SK-N-SH (cell line): ENCODE results near the gene TXNDC12.

Experiments
- POLR2AphosphoS5 ChIP-seq: IDR thresholded peaks from 2 replicates; pipeline ENCODE4 v1.6.1; 2012; ENCODE audit warnings: low read depth, low read length
- TF ChIP-seq, protein P1 (sequence below): IDR thresholded peaks from 2 replicates; pipeline ENCODE4 v1.6.1; 2012; ENCODE audit warnings: mild to moderate bottlenecking, low read depth, low read length, moderate library complexity

DNA sequence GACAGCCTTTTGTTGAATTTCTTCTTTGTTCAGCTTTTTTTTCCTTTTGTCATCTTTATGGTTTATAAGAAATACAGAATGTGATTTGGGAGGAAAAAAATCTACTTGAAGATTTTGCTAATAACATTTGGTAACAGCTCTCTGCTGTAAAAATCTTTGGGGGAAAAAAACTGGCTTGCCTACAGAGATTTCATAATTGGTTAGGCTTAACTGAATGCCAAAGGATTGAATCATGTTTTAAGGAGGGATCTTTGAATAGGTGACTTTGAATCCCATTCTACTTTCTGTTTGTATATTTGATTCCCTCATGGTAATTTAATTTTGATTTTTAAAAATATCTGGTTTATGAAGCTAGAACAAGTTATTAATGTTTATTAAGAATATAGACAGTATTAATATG lies 4.3 kb upstream of the TXNDC12 start:
- TF ChIP-seq, protein P1, sequence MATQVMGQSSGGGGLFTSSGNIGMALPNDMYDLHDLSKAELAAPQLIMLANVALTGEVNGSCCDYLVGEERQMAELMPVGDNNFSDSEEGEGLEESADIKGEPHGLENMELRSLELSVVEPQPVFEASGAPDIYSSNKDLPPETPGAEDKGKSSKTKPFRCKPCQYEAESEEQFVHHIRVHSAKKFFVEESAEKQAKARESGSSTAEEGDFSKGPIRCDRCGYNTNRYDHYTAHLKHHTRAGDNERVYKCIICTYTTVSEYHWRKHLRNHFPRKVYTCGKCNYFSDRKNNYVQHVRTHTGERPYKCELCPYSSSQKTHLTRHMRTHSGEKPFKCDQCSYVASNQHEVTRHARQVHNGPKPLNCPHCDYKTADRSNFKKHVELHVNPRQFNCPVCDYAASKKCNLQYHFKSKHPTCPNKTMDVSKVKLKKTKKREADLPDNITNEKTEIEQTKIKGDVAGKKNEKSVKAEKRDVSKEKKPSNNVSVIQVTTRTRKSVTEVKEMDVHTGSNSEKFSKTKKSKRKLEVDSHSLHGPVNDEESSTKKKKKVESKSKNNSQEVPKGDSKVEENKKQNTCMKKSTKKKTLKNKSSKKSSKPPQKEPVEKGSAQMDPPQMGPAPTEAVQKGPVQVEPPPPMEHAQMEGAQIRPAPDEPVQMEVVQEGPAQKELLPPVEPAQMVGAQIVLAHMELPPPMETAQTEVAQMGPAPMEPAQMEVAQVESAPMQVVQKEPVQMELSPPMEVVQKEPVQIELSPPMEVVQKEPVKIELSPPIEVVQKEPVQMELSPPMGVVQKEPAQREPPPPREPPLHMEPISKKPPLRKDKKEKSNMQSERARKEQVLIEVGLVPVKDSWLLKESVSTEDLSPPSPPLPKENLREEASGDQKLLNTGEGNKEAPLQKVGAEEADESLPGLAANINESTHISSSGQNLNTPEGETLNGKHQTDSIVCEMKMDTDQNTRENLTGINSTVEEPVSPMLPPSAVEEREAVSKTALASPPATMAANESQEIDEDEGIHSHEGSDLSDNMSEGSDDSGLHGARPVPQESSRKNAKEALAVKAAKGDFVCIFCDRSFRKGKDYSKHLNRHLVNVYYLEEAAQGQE = no peak
- no peak for TF ChIP-seq POLR2AphosphoS5
